GM10847 (cell line): ENCODE measurements around the gene PDLIM5.

Source experiments
- POLR2A ChIP-seq: IDR thresholded peaks from 2 replicates; pipeline ENCODE4 v1.6.1; 2011; ENCODE audit not compliant: insufficient read length; ENCODE audit errors: extremely low read depth

Gene PDLIM5

GRCh38 chr4:94550352-94550751 is 98.6 kb downstream of the PDLIM5 start:
- TF ChIP-seq POLR2A = no peak

- TF ChIP-seq POLR2A = no peak
These were observed 99.1 kb downstream of the PDLIM5 start for GRCh38 chr4:94550851-94551250.

GRCh38 chr4:94551643-94552564 is 100.2 kb downstream of the PDLIM5 start:
- no peak for TF ChIP-seq POLR2A

GRCh38 chr4:94558392-94558904 is 106.7 kb downstream of the PDLIM5 start:
- no peak for TF ChIP-seq POLR2A

- no peak for TF ChIP-seq POLR2A
These were observed 107.6 kb downstream of the PDLIM5 start for GRCh38 chr4:94559351-94559806.

- TF ChIP-seq POLR2A = no peak
These were observed 109.7 kb downstream of the PDLIM5 start for GRCh38 chr4:94561249-94562024.

GRCh38 chr4:94562285-94562684 is 110.5 kb downstream of the PDLIM5 start:
- TF ChIP-seq POLR2A = no peak

GRCh38 chr4:94564252-94564651 is 112.5 kb downstream of the PDLIM5 start:
- no peak for TF ChIP-seq POLR2A

- no peak for TF ChIP-seq POLR2A
These were observed 114.7 kb downstream of the PDLIM5 start for GRCh38 chr4:94566420-94566819.

- no peak for TF ChIP-seq POLR2A
These were observed 116.1 kb downstream of the PDLIM5 start for GRCh38 chr4:94567811-94568210.

GRCh38 chr4:94570558-94570957 is 118.8 kb downstream of the PDLIM5 start:
- no peak for TF ChIP-seq POLR2A

- no peak for TF ChIP-seq POLR2A
These were observed 119.6 kb downstream of the PDLIM5 start for GRCh38 chr4:94571298-94571697.

GRCh38 chr4:94571715-94572114 is 120.0 kb downstream of the PDLIM5 start:
- TF ChIP-seq POLR2A = no peak

GRCh38 chr4:94574050-94574449 is 122.3 kb downstream of the PDLIM5 start:
- no peak for TF ChIP-seq POLR2A

- TF ChIP-seq POLR2A = no peak
These were observed 122.9 kb downstream of the PDLIM5 start for GRCh38 chr4:94574616-94575015.

- TF ChIP-seq POLR2A = no peak
These were observed 123.9 kb downstream of the PDLIM5 start for GRCh38 chr4:94575652-94576051.
